Gastroesophageal sphincter (tissue), 3 donors: ENCODE data around the gene HEPACAM.

ENCODE experiments used
- EP300 ChIP-seq: sonication (generic); formaldehyde crosslinking; IDR thresholded peaks from one replicate; pipeline ENCODE4 v1.6.1; 2017; ENCODE audit warnings: antibody characterized with exemption, mild to moderate bottlenecking
- POLR2A ChIP-seq, 2 donors: fragments of 450-650 bp; IDR thresholded peaks; one replicate each; pipeline ENCODE4 v1.6.1; 2017; ENCODE audit warnings: antibody characterized with exemption in 2 of 2, mild to moderate bottlenecking in 2 of 2, moderate library complexity in 1 of 2
- POLR2AphosphoS5 ChIP-seq: sonication (generic); formaldehyde crosslinking; IDR thresholded peaks from one replicate; pipeline ENCODE4 v1.6.1; 2017; ENCODE audit warnings: antibody characterized with exemption
- TF ChIP-seq, protein P1 (sequence below), 4 experiments: fragments of 200-600 bp in 2 of 4; fragments of 450-650 bp in 2 of 4; sonication (generic) in 1 of 4; IDR thresholded peaks; one replicate each; pipeline ENCODE4 v1.5.1; 2017 to 2019; ENCODE audit warnings: antibody characterized with exemption in 4 of 4, mild to moderate bottlenecking in 2 of 4, moderate library complexity in 2 of 4

DNA sequence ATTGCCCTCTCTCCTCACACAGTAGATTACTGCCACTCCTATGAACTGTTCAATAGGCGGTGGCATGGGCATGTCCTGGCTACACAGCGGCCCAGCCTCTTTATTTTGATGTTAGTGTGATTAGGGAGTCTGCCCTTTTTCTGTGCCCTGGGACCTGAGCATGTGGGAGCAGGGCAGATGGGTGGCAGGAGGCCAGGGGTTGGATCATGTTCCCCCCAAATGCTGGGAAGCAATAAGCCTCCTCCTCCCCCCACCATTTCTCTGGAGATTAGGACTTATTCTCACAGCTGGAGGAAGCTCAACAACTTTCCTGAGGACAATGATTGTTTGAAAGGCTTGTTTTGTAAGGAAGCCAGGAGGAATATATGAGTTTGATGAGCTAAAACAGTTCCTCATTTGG lies 15.9 kb downstream of the HEPACAM start:
- TF ChIP-seq, protein P1, sequence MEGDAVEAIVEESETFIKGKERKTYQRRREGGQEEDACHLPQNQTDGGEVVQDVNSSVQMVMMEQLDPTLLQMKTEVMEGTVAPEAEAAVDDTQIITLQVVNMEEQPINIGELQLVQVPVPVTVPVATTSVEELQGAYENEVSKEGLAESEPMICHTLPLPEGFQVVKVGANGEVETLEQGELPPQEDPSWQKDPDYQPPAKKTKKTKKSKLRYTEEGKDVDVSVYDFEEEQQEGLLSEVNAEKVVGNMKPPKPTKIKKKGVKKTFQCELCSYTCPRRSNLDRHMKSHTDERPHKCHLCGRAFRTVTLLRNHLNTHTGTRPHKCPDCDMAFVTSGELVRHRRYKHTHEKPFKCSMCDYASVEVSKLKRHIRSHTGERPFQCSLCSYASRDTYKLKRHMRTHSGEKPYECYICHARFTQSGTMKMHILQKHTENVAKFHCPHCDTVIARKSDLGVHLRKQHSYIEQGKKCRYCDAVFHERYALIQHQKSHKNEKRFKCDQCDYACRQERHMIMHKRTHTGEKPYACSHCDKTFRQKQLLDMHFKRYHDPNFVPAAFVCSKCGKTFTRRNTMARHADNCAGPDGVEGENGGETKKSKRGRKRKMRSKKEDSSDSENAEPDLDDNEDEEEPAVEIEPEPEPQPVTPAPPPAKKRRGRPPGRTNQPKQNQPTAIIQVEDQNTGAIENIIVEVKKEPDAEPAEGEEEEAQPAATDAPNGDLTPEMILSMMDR (IDR thresholded peaks at IDR 0.05), result no peak
- no peak for TF ChIP-seq POLR2A (IDR thresholded peaks at IDR 0.05)
- TF ChIP-seq POLR2AphosphoS5, result no peak
- no peak for TF ChIP-seq EP300
